OCI-LY7 (cell line): ENCODE measurements around the gene DOCK3.

Source experiments
- EZH2phosphoT487 ChIP-seq: fragments of 200-600 bp; sonication (generic); IDR thresholded peaks from 2 replicates; pipeline ENCODE4 v1.6.1; 2018; ENCODE audit warnings: low read depth, borderline replicate concordance, mild to moderate bottlenecking, mixed run types, antibody characterized with exemption, low read length, moderate library complexity, mixed read lengths
- TF ChIP-seq, protein P1 (sequence below): fragments of 200-600 bp; sonication (generic); conservative IDR thresholded peaks from 2 replicates; pipeline ENCODE4 v1.5.1; 2014; ENCODE audit warnings: mild to moderate bottlenecking, antibody characterized with exemption, low read length, moderate library complexity, mixed read lengths

DNA sequence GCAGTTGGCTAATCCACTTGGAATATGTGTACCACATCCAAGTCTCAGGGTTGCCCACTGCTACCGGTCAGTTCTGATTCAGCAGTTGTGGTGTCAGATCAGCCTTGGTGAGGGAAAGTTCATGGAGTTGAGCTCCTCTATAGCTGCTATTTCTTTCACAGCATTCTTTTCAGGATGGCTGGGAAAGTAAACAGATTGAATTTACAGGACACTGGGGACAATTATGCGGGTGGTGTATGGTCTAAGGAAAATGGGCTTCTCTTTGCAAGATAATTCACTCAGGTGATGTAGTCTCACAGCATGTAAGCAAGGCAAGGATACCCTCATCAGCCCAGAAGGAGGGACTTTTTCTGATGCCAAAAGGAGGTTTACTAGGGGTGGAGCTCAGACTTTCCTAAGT, 249.9 kb downstream of the DOCK3 start:
- TF ChIP-seq, protein P1, sequence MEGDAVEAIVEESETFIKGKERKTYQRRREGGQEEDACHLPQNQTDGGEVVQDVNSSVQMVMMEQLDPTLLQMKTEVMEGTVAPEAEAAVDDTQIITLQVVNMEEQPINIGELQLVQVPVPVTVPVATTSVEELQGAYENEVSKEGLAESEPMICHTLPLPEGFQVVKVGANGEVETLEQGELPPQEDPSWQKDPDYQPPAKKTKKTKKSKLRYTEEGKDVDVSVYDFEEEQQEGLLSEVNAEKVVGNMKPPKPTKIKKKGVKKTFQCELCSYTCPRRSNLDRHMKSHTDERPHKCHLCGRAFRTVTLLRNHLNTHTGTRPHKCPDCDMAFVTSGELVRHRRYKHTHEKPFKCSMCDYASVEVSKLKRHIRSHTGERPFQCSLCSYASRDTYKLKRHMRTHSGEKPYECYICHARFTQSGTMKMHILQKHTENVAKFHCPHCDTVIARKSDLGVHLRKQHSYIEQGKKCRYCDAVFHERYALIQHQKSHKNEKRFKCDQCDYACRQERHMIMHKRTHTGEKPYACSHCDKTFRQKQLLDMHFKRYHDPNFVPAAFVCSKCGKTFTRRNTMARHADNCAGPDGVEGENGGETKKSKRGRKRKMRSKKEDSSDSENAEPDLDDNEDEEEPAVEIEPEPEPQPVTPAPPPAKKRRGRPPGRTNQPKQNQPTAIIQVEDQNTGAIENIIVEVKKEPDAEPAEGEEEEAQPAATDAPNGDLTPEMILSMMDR: no peak
- no peak for TF ChIP-seq EZH2phosphoT487
